ENCODE measurements around the gene MAL.

GRCh38 chr2:95042472-95043271, 17.2 kb downstream of the MAL start:
- no peak for TF ChIP-seq CTCF (IDR thresholded peaks at IDR 0.05)
- no peak for TF ChIP-seq JAZF1 (CRISPR knock-in tag; IDR thresholded peaks at IDR 0.05)
- TF ChIP-seq ZNF317 (CRISPR knock-in tag; IDR thresholded peaks at IDR 0.05; ENCODE audit: borderline replicate concordance, low read depth), result no peak
- TF ChIP-seq ATF3 (CRISPR knock-in tag; conservative IDR thresholded peaks at IDR 0.05), result no peak
- no peak for TF ChIP-seq SP1 (CRISPR knock-in tag; conservative IDR thresholded peaks at IDR 0.05)
- TF ChIP-seq TCF7 (CRISPR knock-in tag; IDR thresholded peaks at IDR 0.05; ENCODE audit: low read depth), result no peak
- TF ChIP-seq FOXJ3 (CRISPR knock-in tag; IDR thresholded peaks at IDR 0.05; ENCODE audit: borderline replicate concordance), result no peak
- no peak for TF ChIP-seq ARID4B (CRISPR knock-in tag; IDR thresholded peaks at IDR 0.05; ENCODE audit: borderline replicate concordance)
- TF ChIP-seq ATF6 (CRISPR knock-in tag; IDR thresholded peaks at IDR 0.05), result no peak
- no peak for TF ChIP-seq SMAD3 (CRISPR knock-in tag; IDR thresholded peaks at IDR 0.05; ENCODE audit: borderline replicate concordance)
